Measurements from ENCODE around the gene RPS19BP1. TPM values are rescaled to one million over a fixed set of nuclear protein-coding genes. Genes with fewer than 3 reads are reported as not detected.
A peak's percentile ranks its signal among the peaks of the same experiment; 100 is the strongest.

RPS19BP1 gene
- total and polyA plus RNA-seq, 2 of the 8 experiments (the other 6 are each of a cell fraction or from before 2014, with no cell fraction given) = 77.9 to 97.9 TPM

DNA sequence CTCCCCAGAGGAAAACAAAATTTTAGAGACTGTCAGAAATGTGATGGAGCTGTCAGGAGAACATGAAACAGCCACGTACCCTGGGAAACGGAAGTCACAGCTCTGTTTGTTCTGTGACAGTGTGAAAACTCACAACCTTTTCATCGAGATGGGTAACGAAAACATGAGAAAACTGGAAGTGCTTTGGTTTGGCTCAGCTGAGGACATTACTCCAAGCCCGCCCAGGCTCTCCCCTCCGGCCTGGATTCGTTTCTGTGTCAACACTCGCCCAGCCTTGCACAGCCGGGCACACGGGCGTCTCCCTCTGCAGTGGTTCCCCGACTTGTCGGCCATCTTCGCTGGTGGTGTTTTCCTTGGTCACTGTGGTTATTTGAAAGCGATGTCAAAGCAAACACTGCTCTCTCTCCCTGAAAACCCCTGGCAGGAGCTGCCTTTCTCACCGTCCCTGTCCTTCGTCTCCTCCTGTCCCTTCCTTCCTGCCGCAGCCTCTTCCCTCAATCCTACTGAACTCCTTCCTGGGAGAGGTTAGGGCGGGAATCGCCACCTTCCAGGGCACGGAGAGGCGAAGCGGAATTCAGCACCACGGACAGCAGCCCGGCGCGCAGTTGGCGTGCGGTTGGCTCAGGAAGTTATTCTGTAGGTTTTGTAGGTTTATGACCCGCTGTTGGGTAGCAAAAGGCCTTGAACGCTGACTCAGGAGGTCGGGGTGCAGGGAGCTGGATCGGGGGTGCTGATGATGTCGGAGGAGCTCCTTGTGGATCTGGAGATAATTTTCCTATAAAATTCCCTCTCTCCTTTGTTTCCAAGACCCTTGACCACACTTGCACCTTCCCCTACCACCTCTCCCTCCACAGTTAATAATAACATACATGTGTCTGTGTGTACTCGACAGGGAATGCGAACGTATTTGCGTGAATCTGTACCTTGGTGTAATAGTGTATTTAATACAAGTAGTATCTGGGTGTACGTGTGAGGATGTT lies 13.1 kb upstream of the RPS19BP1 start (continued):
- TF ChIP-seq CBX8 (IDR thresholded peaks at IDR 0.05; ENCODE audit: borderline replicate concordance, low read depth, low read length) (no peak), JUND (IDR thresholded peaks at IDR 0.05; ENCODE audit: low read length) (0 out of 2 replicates have a peak, but pooled peaks have one; percentile 60), SRF (IDR thresholded peaks at IDR 0.05; ENCODE audit: low read depth, low read length) (no peak), EP300 (IDR thresholded peaks at IDR 0.05; ENCODE audit: borderline replicate concordance in 1 of 2, low read depth in 2 of 2, low read length in 2 of 2) (no peak), BRCA1 (IDR thresholded peaks at IDR 0.05; ENCODE audit: low read depth, low read length) (no peak), HDAC6 (IDR thresholded peaks at IDR 0.05; ENCODE audit: low read depth, low read length) (no peak), GTF2F1 (IDR thresholded peaks at IDR 0.05; ENCODE audit: borderline replicate concordance, low read depth, low read length) (no peak), RAD21 (IDR thresholded peaks at IDR 0.05 in 1 of 2, conservative IDR thresholded peaks at IDR 0.05 in 1 of 2; ENCODE audit: low read depth in 2 of 2, low read length in 2 of 2) (peak; percentile 18 to 26; a peak in 2 of 4 replicates), RFX5 (IDR thresholded peaks at IDR 0.05; ENCODE audit: borderline replicate concordance, low read depth, low read length) (no peak), SIN3A (conservative IDR thresholded peaks at IDR 0.05 in 1 of 2, IDR thresholded peaks at IDR 0.05 in 1 of 2; ENCODE audit: low read depth in 1 of 2, low read length in 2 of 2) (peak in 1 of 2 experiments; percentile 90; a peak in 2 of 4 replicates), CREB1 (IDR thresholded peaks at IDR 0.05) (peak; percentile 45; the same call in 1 of the 2 replicates), TEAD4 (IDR thresholded peaks at IDR 0.05; ENCODE audit: low read depth, low read length) (peak; percentile 76), MAFK (IDR thresholded peaks at IDR 0.05; ENCODE audit: low read depth, low read length) (no peak), TBP (IDR thresholded peaks at IDR 0.05; ENCODE audit: low read depth, low read length) (peak; percentile 40; the same call in 1 of the 2 replicates), SIX5 (IDR thresholded peaks at IDR 0.05; ENCODE audit: low read depth, low read length) (no peak), SP4 (IDR thresholded peaks at IDR 0.05; ENCODE audit: low read length) (no peak), SP1 (IDR thresholded peaks at IDR 0.05; ENCODE audit: low read depth, low read length) (no peak), FOSL1 (IDR thresholded peaks at IDR 0.05; ENCODE audit: insufficient read depth, low read depth, low read length) (no peak), POU5F1 (IDR thresholded peaks at IDR 0.05; ENCODE audit: low read depth, low read length) (no peak)
- TF ChIP-seq, protein P1, sequence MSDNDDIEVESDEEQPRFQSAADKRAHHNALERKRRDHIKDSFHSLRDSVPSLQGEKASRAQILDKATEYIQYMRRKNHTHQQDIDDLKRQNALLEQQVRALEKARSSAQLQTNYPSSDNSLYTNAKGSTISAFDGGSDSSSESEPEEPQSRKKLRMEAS (IDR thresholded peaks at IDR 0.05) = peak; percentile 89
- TF ChIP-seq, protein P2, sequence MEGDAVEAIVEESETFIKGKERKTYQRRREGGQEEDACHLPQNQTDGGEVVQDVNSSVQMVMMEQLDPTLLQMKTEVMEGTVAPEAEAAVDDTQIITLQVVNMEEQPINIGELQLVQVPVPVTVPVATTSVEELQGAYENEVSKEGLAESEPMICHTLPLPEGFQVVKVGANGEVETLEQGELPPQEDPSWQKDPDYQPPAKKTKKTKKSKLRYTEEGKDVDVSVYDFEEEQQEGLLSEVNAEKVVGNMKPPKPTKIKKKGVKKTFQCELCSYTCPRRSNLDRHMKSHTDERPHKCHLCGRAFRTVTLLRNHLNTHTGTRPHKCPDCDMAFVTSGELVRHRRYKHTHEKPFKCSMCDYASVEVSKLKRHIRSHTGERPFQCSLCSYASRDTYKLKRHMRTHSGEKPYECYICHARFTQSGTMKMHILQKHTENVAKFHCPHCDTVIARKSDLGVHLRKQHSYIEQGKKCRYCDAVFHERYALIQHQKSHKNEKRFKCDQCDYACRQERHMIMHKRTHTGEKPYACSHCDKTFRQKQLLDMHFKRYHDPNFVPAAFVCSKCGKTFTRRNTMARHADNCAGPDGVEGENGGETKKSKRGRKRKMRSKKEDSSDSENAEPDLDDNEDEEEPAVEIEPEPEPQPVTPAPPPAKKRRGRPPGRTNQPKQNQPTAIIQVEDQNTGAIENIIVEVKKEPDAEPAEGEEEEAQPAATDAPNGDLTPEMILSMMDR (IDR thresholded peaks at IDR 0.05; ENCODE audit: control extremely low read depth in 1 of 3, insufficient read depth in 1 of 3, low read depth in 1 of 3, low read length in 3 of 3) = no peak
